Inferior parietal cortex (tissue), 1 donor: Measurements from ENCODE around the gene BST2.
A peak's percentile ranks its signal among the peaks of the same experiment; 100 is the strongest.

Source experiments
- DNase-seq: peaks from one replicate; pipeline ENCODE4 v3.0.0-alpha.2; 2016; ENCODE audit errors: extremely low spot score

The BST2 gene

GRCh38 chr19:17419621-17420474 lies 14.4 kb upstream of the BST2 start, which contains the start of gene MVB12A:
TSS of gene MVB12A (plus strand) at chr19:17420047. CDS start at chr19:17420136, 89 bp downstream.
- peak; percentile 99 for DNase-seq

- DNase-seq = no peak
These were observed 13.8 kb upstream of the BST2 start for GRCh38 chr19:17419154-17419620.

- DNase-seq = no peak
These were observed 13.3 kb upstream of the BST2 start for GRCh38 chr19:17418710-17419109.

GRCh38 chr19:17415121-17415520 lies 9.7 kb upstream of the BST2 start:
- DNase-seq = no peak

GRCh38 chr19:17414097-17414496 lies 8.7 kb upstream of the BST2 start:
- DNase-seq = no peak

GRCh38 chr19:17411801-17412200 lies 6.4 kb upstream of the BST2 start:
- DNase-seq = no peak

- no peak for DNase-seq
These were observed 4.6 kb upstream of the BST2 start for GRCh38 chr19:17409990-17410389.

- no peak for DNase-seq
These were observed 1.4 kb upstream of the BST2 start for GRCh38 chr19:17406887-17407196.

GRCh38 chr19:17406046-17406886 lies 836 bp upstream of the BST2 start:
- DNase-seq = no peak

GRCh38 chr19:17404621-17405249 lies 695 bp downstream of the BST2 start:
- DNase-seq = no peak

- no peak for DNase-seq
These were observed 1.4 kb downstream of the BST2 start for GRCh38 chr19:17404015-17404414.

- no peak for DNase-seq
These were observed 2.2 kb downstream of the BST2 start for GRCh38 chr19:17402982-17403855.

- DNase-seq = no peak
These were observed 3.8 kb downstream of the BST2 start for GRCh38 chr19:17401628-17402027.

- DNase-seq = no peak
These were observed 6.4 kb downstream of the BST2 start for GRCh38 chr19:17398902-17399527.

- peak; percentile 37 for DNase-seq
These were observed 10.5 kb downstream of the BST2 start for GRCh38 chr19:17394891-17395415.

- DNase-seq = no peak
These were observed 11.5 kb downstream of the BST2 start, which contains the start of gene CCDC194 for GRCh38 chr19:17393914-17394313. TSS of gene CCDC194 (minus strand) at chr19:17394196. CDS start at chr19:17394158, 38 bp downstream.

- DNase-seq = no peak
These were observed 12.4 kb downstream of the BST2 start for GRCh38 chr19:17393002-17393401.

GRCh38 chr19:17391371-17392151 lies 13.9 kb downstream of the BST2 start:
- peak; percentile 26 for DNase-seq

GRCh38 chr19:17390665-17391370 lies 14.6 kb downstream of the BST2 start:
- peak; percentile 75 for DNase-seq
